PC-9 (cell line): ENCODE measurements around the gene ETF1. TPM values are rescaled to one million over a fixed set of nuclear protein-coding genes. Genes with fewer than 3 reads are reported as not detected.

Source experiments
- BruUV-seq: library from RNA; stranded (reverse); fragments of 400-500 nt; replicated peaks from 2 replicates; lab custom pipeline; 2021; lab: Mats Ljungman, UMichigan
- CTCF ChIA-PET: fragments of 300-600 bp; sonication (Branson Sonifier 250); formaldehyde crosslinking; loops from one replicate; lab custom pipeline; 2022; ENCODE audit warnings: antibody characterized with exemption; lab: Charles Lee
- POLR2A ChIA-PET: fragments of 300-600 bp; sonication (Branson Sonifier 250); formaldehyde crosslinking; loops from one replicate; lab custom pipeline; 2022; ENCODE audit warnings: antibody characterized with exemption; ENCODE audit not compliant: unreplicated experiment; lab: Charles Lee
- DNase-seq, 2 experiments: peaks; one replicate each; pipeline versions ENCODE4 v3.0.0 to v3.0.0-alpha.2; 2015 to 2022; ENCODE audit warnings: mixed read lengths in 1 of 2
- H2AFZ ChIP-seq: fragments of 200-600 bp; sonication (generic); 2 replicates; pipeline ENCODE4 v1.8.1; 2017; ENCODE audit warnings: antibody characterized with exemption
- H3F3A ChIP-seq: fragments of 200-600 bp; sonication (generic); 2 replicates; pipeline ENCODE4 v1.8.1; 2017; ENCODE audit warnings: antibody characterized with exemption, mild to moderate bottlenecking, low read depth; ENCODE audit not compliant: insufficient read depth
- H3K27ac ChIP-seq: fragments of 200-600 bp; sonication (generic); 2 replicates; pipeline ENCODE4 v1.6.1; 2016; ENCODE audit warnings: mixed run types
- H3K27me3 ChIP-seq: fragments of 200-600 bp; sonication (generic); 2 replicates; pipeline ENCODE4 v1.6.1; 2016; ENCODE audit warnings: low read depth, mixed run types; ENCODE audit not compliant: insufficient read depth
- H3K36me3 ChIP-seq: fragments of 200-600 bp; sonication (generic); 2 replicates; pipeline ENCODE4 v1.6.1; 2016; ENCODE audit warnings: low read depth, mixed run types
- H3K4me1 ChIP-seq: fragments of 200-600 bp; sonication (generic); replicated peaks from 2 replicates; pipeline ENCODE4 v1.6.1; 2016; ENCODE audit warnings: mixed run types; ENCODE audit not compliant: insufficient read depth
- H3K4me2 ChIP-seq: fragments of 200-600 bp; sonication (generic); 2 replicates; pipeline ENCODE4 v1.6.1; 2017; ENCODE audit warnings: mixed run types
- H3K4me3 ChIP-seq: fragments of 200-600 bp; sonication (generic); 2 replicates; pipeline ENCODE4 v1.6.1; 2016; ENCODE audit warnings: mixed run types
- H3K79me2 ChIP-seq: fragments of 200-600 bp; sonication (generic); 2 replicates; pipeline ENCODE4 v1.6.1; 2017; ENCODE audit warnings: low read depth, mixed run types
- H3K9me2 ChIP-seq: fragments of 200-600 bp; sonication (generic); 2 replicates; pipeline ENCODE4 v1.8.1; 2017; ENCODE audit warnings: mild to moderate bottlenecking; ENCODE audit not compliant: insufficient read depth
- H3K9me3 ChIP-seq: fragments of 200-600 bp; sonication (generic); 2 replicates; pipeline ENCODE4 v1.8.1; 2016; ENCODE audit warnings: low read depth; ENCODE audit not compliant: insufficient read depth
- H4K20me1 ChIP-seq: fragments of 200-600 bp; sonication (generic); 2 replicates; pipeline ENCODE4 v1.8.1; 2017; ENCODE audit not compliant: insufficient read depth
- CTCF ChIP-seq: fragments of 200-600 bp; sonication (generic); conservative IDR thresholded peaks from 2 replicates; pipeline ENCODE4 v1.6.1; 2017; ENCODE audit warnings: mixed run types, antibody characterized with exemption, mild to moderate bottlenecking, moderate library complexity
- EZH2 ChIP-seq: fragments of 200-600 bp; sonication (generic); IDR thresholded peaks from 2 replicates; pipeline ENCODE4 v1.8.0; 2017; ENCODE audit warnings: antibody characterized with exemption, low read depth
- intact Hi-C: fragments of 100-400 bp; cut with micrococcal nuclease; formaldehyde crosslinking; loops from one replicate; pipeline ENCODE4 v1.10.0; 2022; ENCODE audit not compliant: unreplicated experiment
- total RNA-seq: library from RNA; stranded (reverse); gene quantifications from 2 replicates; pipeline ENCODE4 v1.2.3, GENCODE V29; 2021

Gene ETF1
- total RNA-seq, 1 experiment from 2014 or later: 84.9 TPM

GRCh38 chr5:138545919-138546562 is 3.0 kb upstream of the ETF1 start:
- Histone ChIP-seq H3K27me3 (no peaks in the 10 kb centered on the region), H3K9me2 (no peaks in the 10 kb centered on the region), H3K4me1 (peaks cover 21% of the 10 kb centered on the region), H3F3A (peaks cover 52% of the 10 kb centered on the region; the same call in 1 of the 2 replicates), H3K4me2 (peak overlapping the region; percentile 97), H3K79me2 (peaks cover 78% of the 10 kb centered on the region), H3K4me3 (no peak overlapping the region), H3K9me3 (no peaks in the 10 kb centered on the region), H2AFZ (no peak overlapping the region), H4K20me1 (peaks cover 11% of the 10 kb centered on the region), H3K36me3 (peaks cover 18% of the 10 kb centered on the region; the same call in 1 of the 2 replicates), H3K27ac (peak overlapping the region; percentile 18; the same call in 1 of the 2 replicates)
- TF ChIP-seq EZH2 (no peak), CTCF (no peak)
- no TSS peak for BruUV-seq
- ChIA-PET CTCF (interaction anchor here (0.6 to 0.7 kb wide), 2 partner anchors 17 to 365 kb away, joined by 3 to 4 read pairs; no protein-coding TSS in a partner anchor), POLR2A (no interaction called here)
- intact Hi-C loops: loop anchor here (10.0 kb wide), 1 partner anchor 361 kb away; no protein-coding TSS in a partner anchor
- DNase-seq: no peak

GRCh38 chr5:138544181-138545134 is 1.4 kb upstream of the ETF1 start:
- Histone ChIP-seq H3K27me3 (no peaks in the 10 kb centered on the region), H4K20me1 (peaks cover 27% of the 10 kb centered on the region), H3K27ac (peak overlapping the region; percentile 77), H3K4me3 (peak overlapping the region; percentile 66), H2AFZ (peak overlapping the region; percentile 69), H3K9me3 (no peaks in the 10 kb centered on the region), H3K4me2 (peak overlapping the region; percentile 97), H3K9me2 (no peaks in the 10 kb centered on the region), H3K79me2 (peaks cover 92% of the 10 kb centered on the region), H3K36me3 (peaks cover 31% of the 10 kb centered on the region), H3F3A (peaks cover 47% of the 10 kb centered on the region; the same call in 1 of the 2 replicates), H3K4me1 (peaks cover 36% of the 10 kb centered on the region)
- TF ChIP-seq CTCF: no peak
- intact Hi-C loops: loop anchor here (10.0 kb wide), 1 partner anchor 360 kb away; no protein-coding TSS in a partner anchor
- no peak for DNase-seq
- ChIA-PET CTCF (no interaction called here), POLR2A (no interaction called here)
- BruUV-seq: no TSS peak

GRCh38 chr5:138543730-138544104 is 681 bp upstream of the ETF1 start:
- no peak for DNase-seq
- peak overlapping the region; percentile 69 for H2AFZ ChIP-seq
- TSS peak; percentile 83 for BruUV-seq
- peaks cover 36% of the 10 kb centered on the region for H3K36me3 ChIP-seq
- peaks cover 93% of the 10 kb centered on the region for H3K79me2 ChIP-seq
- H3K27me3 ChIP-seq: no peaks in the 10 kb centered on the region
- H3K4me1 ChIP-seq: peaks cover 44% of the 10 kb centered on the region
- ChIA-PET CTCF (no interaction called here), POLR2A (interaction anchor here (0.5 to 1.1 kb wide), 5 partner anchors 15 to 197 kb away, joined by 3 to 8 read pairs (median 7); partner anchors contain the start of gene HSPA9)
- H3K9me3 ChIP-seq: no peaks in the 10 kb centered on the region
- H3K27ac ChIP-seq: peak overlapping the region; percentile 77
- H4K20me1 ChIP-seq: peaks cover 34% of the 10 kb centered on the region
- H3F3A ChIP-seq: peaks cover 46% of the 10 kb centered on the region; the same call in 1 of the 2 replicates
- H3K9me2 ChIP-seq: no peaks in the 10 kb centered on the region
- no peak for TF ChIP-seq EZH2
- TF ChIP-seq CTCF: no peak
- H3K4me3 ChIP-seq: peak overlapping the region; percentile 66
- intact Hi-C loops: loop anchor here (1.0 to 10.0 kb wide), 3 partner anchors 32 to 359 kb away; partner anchors contain the start of genes EGR1 and HSPA9
- H3K4me2 ChIP-seq: peak overlapping the region; percentile 97
